B cell (primary cell): ENCODE results near the gene ZBTB12.

Source experiments
- CTCF ChIP-seq: fragments of 200-600 bp; IDR thresholded peaks from one replicate; pipeline ENCODE4 v1.8.0; 2022; ENCODE audit warnings: antibody characterized with exemption, mild to moderate bottlenecking
- EZH2 ChIP-seq: IDR thresholded peaks from 2 replicates; pipeline ENCODE4 v1.6.1; 2012; ENCODE audit warnings: borderline replicate concordance, low read depth, mild to moderate bottlenecking, moderate library complexity, low read length; ENCODE audit not compliant: insufficient read depth, poor library complexity, severe bottlenecking

- TF ChIP-seq CTCF, result no peak
- no peak for TF ChIP-seq EZH2
Observed at GRCh38 chr6:31918069-31918720, 16.3 kb upstream of the ZBTB12 start.
